ENCODE results near the gene ITM2C.

DNA sequence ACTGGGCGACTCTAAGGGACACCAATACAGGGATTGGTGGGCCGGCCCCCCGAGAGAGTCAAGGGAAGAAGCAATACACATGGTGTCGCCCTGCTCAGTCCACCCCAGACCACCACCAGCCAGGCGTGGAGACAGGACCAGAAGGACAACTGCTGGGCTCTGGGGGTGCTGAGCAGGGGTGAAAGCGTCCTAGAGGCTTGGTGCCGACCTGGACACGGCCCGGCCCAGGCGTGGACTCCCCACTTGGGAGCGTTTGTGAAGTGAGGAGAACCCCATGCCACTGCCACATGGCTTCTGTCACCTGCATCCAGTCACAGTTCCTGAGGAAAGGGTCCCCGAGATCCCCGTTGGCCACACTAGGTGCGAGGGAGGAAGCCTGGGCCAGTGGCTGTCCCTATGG lies 35.4 kb upstream of the ITM2C start:
- TF ChIP-seq, protein P1, sequence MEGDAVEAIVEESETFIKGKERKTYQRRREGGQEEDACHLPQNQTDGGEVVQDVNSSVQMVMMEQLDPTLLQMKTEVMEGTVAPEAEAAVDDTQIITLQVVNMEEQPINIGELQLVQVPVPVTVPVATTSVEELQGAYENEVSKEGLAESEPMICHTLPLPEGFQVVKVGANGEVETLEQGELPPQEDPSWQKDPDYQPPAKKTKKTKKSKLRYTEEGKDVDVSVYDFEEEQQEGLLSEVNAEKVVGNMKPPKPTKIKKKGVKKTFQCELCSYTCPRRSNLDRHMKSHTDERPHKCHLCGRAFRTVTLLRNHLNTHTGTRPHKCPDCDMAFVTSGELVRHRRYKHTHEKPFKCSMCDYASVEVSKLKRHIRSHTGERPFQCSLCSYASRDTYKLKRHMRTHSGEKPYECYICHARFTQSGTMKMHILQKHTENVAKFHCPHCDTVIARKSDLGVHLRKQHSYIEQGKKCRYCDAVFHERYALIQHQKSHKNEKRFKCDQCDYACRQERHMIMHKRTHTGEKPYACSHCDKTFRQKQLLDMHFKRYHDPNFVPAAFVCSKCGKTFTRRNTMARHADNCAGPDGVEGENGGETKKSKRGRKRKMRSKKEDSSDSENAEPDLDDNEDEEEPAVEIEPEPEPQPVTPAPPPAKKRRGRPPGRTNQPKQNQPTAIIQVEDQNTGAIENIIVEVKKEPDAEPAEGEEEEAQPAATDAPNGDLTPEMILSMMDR (IDR thresholded peaks at IDR 0.05; ENCODE audit: insufficient read depth, low read length, poor library complexity, severe bottlenecking), result no peak
- no peak for TF ChIP-seq EZH2phosphoT487 (conservative IDR thresholded peaks at IDR 0.05; ENCODE audit: low read length)
